GM19099 (cell line): ENCODE data around the gene MED12L.

Experiments used
- POLR2A ChIP-seq: IDR thresholded peaks from 3 replicates; pipeline ENCODE4 v1.6.1; 2011; ENCODE audit warnings: low read depth; ENCODE audit not compliant: insufficient read length; ENCODE audit errors: extremely low read depth

MED12L gene

DNA sequence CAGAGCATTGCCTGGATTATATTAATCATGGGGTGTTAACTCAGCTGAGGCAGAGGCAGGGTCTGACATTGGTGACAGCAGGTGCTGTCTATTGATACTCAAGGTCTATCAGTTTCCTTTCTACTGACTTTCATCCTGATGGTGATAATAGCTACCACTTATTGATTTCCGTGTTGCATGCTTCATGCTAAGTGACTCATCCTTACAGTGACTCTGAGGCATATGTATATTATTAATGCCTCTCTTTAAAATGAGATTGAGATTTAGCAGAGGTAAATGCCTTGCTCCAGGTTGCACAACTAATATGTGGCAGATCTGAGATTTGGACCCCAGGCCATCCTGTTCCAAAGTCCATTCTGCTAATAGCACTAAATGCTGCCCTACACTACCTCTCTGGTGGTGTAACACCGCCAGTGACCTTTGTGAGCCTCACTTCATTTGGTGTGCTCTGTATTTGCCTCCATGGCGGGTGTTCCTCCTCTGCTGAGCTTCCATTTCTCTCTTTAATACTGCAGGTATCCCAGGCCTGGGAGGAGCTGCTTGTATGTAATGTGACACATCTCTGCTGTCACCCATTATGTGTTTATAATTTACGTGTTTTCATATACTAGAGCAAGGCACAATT, 67.1 kb downstream of the MED12L start:
- no peak for TF ChIP-seq POLR2A

- TF ChIP-seq POLR2A: no peak
Measured at GRCh38 chr3:151154566-151154965, 69.1 kb downstream of the MED12L start.

GRCh38 chr3:151155409-151156128, 70.1 kb downstream of the MED12L start:
- no peak for TF ChIP-seq POLR2A

DNA sequence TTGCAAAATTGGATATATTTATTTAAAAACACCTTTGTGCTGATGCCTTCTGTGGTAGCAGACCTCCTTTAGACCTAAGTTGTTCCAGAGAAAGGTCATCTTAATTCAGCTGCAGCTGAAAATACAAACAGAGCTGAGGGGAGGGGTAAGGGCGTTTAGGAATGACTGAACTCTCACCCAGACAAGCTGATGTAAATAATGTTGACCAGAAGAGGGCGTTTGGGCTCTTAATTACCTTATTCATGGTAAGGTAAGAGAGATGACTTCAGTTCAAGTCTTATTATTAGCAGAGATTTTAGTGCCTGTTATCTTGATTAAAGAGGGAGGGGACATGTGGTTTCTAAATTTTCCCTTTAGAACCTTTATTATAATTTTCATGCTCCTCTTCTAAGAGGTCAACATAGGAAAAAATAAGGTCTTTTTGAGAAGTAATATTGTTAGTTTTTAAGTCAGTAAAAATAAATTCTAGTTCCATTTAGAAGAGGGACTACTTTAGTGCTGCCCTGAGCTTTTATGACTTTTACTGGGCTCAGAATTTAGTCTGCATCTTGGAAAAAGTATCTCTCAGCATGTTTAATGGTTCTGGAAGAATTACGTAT, 71.3 kb downstream of the MED12L start:
- TF ChIP-seq POLR2A: no peak

GRCh38 chr3:151159806-151160205, 74.3 kb downstream of the MED12L start:
- no peak for TF ChIP-seq POLR2A

DNA sequence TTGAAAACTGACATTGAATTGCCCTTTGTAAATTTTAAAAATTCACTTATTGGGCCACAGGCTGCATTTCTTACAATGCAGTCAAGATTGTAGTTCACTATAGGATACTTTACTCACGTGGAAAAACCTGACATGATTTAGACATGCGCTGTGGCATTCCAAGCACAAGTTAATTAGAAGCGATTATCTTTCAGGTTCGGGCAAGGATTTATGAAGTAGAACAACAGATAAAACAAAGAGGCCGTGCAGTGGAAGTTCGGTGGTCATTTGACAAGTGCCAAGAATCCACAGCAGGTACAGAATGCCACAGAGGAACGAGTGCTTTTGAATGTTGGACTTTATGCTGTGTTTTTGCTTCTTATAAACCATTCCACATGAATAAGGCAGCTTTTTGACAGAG, 79.8 kb downstream of the MED12L start:
- no peak for TF ChIP-seq POLR2A

DNA sequence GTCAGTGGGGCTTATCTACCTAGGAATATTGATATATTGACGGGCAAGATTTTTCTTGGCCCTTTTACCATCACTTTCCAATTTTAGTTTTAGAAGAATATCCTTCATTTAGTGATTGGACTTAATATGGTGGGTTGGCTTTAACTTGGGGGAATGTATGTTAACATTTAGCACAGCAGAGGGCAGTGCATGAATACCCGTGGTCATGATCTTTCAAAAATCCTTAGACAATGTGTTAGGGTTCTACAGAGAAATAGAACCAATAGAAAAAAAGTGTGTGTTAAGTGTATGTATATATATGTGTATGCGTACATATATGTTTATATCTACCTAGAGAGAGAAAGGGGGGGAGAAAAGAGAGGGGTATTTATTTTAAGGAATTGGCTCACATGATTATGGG, 80.7 kb downstream of the MED12L start:
- TF ChIP-seq POLR2A: no peak

DNA sequence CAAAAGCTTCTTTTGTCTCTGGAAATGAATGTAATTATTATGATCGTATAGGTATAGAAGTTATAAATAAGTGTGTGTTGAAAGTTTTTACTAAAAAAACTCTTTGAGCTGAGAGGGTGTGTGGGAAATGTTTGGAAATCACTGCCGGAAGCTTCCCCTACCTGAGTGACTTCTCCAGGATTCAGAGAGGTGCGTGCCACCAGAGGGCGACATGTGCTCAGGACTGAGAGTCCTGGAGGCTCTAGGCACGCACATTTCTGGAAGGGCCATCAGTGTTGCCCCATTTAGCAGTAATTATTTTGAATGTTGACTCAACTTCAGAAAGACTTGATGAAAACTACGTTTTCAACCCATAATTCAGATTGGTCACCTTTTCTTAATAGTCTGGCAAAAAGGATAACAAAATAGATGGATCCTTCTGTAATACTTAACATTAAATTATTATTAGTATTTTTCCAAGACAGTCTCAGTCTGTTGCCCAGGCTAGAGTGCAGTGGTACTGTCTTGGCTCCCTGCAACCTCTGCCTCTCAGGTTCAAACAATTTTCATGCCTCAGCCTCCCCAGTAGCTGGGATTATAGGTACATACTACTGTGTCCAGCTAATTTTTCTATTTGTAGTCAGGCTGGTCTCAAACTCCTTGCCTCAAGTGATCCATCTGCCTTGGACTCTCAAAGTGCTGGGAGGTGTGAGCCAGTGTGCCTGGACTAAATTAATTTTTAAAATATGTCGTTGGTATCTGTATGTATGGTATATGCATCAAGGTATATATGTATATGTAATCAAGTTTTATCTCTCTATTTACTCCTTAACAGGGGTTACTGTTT, 83.0 kb downstream of the MED12L start:
- TF ChIP-seq POLR2A: no peak

- no peak for TF ChIP-seq POLR2A
Measured at GRCh38 chr3:151169262-151169947, 83.9 kb downstream of the MED12L start.

- TF ChIP-seq POLR2A: peak; percentile 18
Measured at GRCh38 chr3:151171145-151171757, 85.8 kb downstream of the MED12L start.

- TF ChIP-seq POLR2A: no peak
Measured at GRCh38 chr3:151174351-151174750, 88.9 kb downstream of the MED12L start.

- TF ChIP-seq POLR2A: no peak
Measured at GRCh38 chr3:151175952-151176351, 90.5 kb downstream of the MED12L start.

GRCh38 chr3:151178208-151178845, 92.9 kb downstream of the MED12L start:
- TF ChIP-seq POLR2A: no peak
